Natural killer cell (primary cell): Measurements from ENCODE around the gene CA4. TPM values are rescaled to one million over a fixed set of nuclear protein-coding genes. Genes with fewer than 3 reads are reported as not detected.
A peak's percentile ranks its signal among the peaks of the same experiment; 100 is the strongest.
"Not testable (repeated sequence)": the region's sequence is repeated elsewhere in the genome, so short reads cannot be mapped to it uniquely, and the experiment has no call there.

ENCODE experiments used
- ATAC-seq, 3 donors: fragments of 150-1000 bp in 2 of 3; fragments of 200-7000 bp in 1 of 3; cut with Tn5 transposase; 1 replicate in 1 of 3; 2 replicates in 2 of 3; pipeline ENCODE4 v1.10.0; 2021; ENCODE audit warnings: mild to moderate bottlenecking in 2 of 3, moderate library complexity in 2 of 3
- DNase-seq, 2 donors: peaks; one replicate each; pipeline versions ENCODE4 v3.0.0 to v3.0.0-alpha.2; 2013 to 2021; ENCODE audit warnings: mixed read lengths in 1 of 2
- H3K27ac ChIP-seq: one replicate; pipeline ENCODE4 v1.5.1; 2013; ENCODE audit warnings: mild to moderate bottlenecking, low read length
- H3K27me3 ChIP-seq: one replicate; pipeline ENCODE4 v1.6.1; 2013; ENCODE audit warnings: low read length; ENCODE audit not compliant: control insufficient read depth, insufficient read depth
- H3K36me3 ChIP-seq: one replicate; pipeline ENCODE4 v1.6.1; 2013; ENCODE audit warnings: low read length; ENCODE audit not compliant: control insufficient read depth, insufficient read depth
- H3K4me1 ChIP-seq: one replicate; pipeline ENCODE4 v1.6.1; 2013; ENCODE audit warnings: low read length; ENCODE audit not compliant: control insufficient read depth, insufficient read depth
- H3K4me3 ChIP-seq: one replicate; pipeline ENCODE4 v1.5.1; 2013; ENCODE audit warnings: low read length
- H3K9me3 ChIP-seq: one replicate; pipeline ENCODE4 v1.6.1; 2013; ENCODE audit warnings: low read length; ENCODE audit not compliant: control insufficient read depth, insufficient read depth
- H3K27ac Mint-ChIP-seq, 2 donors: one replicate each; pipeline ENCODE4 v1.8.0; 2022; ENCODE audit warnings: mild to moderate bottlenecking in 2 of 2, mixed read lengths in 2 of 2, moderate library complexity in 1 of 2
- H3K27me3 Mint-ChIP-seq, 2 donors: one replicate each; pipeline ENCODE4 v1.8.0; 2022; ENCODE audit warnings: low read depth in 2 of 2, mixed read lengths in 2 of 2
- H3K36me3 Mint-ChIP-seq: one replicate; pipeline ENCODE4 v1.8.0; 2022; ENCODE audit warnings: mixed read lengths
- H3K4me1 Mint-ChIP-seq, 2 donors: one replicate each; pipeline ENCODE4 v1.8.0; 2022; ENCODE audit warnings: mixed read lengths in 2 of 2
- H3K4me3 Mint-ChIP-seq: one replicate; pipeline ENCODE4 v1.8.0; 2022; ENCODE audit warnings: mild to moderate bottlenecking, moderate library complexity, mixed read lengths
- H3K9me3 Mint-ChIP-seq, 2 donors: one replicate each; pipeline ENCODE4 v1.8.0; 2022; ENCODE audit warnings: mixed read lengths in 2 of 2
- CTCF ChIP-seq: fragments of 200-600 bp; IDR thresholded peaks from one replicate; pipeline ENCODE4 v1.8.0; 2022; ENCODE audit warnings: antibody characterized with exemption
- WGBS: methylation state at CpG from one replicate; pipeline ENCODE4 v1.1.7; 2013; ENCODE audit warnings: missing lambda C conversion rate; ENCODE audit not compliant: insufficient coverage; 5-methylcytosine and 5-hydroxymethylcytosine counted together
- intact Hi-C: fragments of 100-400 bp; cut with micrococcal nuclease; formaldehyde crosslinking; loops from one replicate; pipeline ENCODE4 v1.14.2; 2022
- total RNA-seq, 4 donors: library from RNA; stranded (reverse); fragments of 120-200 nt in 1 of 4; gene quantifications; one replicate each; pipeline versions ENCODE4 v1.2.3 to v1.2.4, GENCODE V29; 2013 to 2022

The CA4 gene
- total RNA-seq, 3 donors from 2014 or later (not counting 1 experiment from before 2014, with no cell fraction given), result 1.3 TPM; not detected in 2

- Mint-ChIP-seq H3K36me3 (no peaks in the 10 kb centered on the region), H3K27me3 (peaks cover 0 to 5% of the 10 kb centered on the region in 2 donors), H3K4me1 (peaks cover 9 to 17% of the 10 kb centered on the region in 2 donors), H3K9me3 (no peaks in the 10 kb centered on the region), H3K27ac (no peak overlapping the region), H3K4me3 (no peak overlapping the region)
- H3K36me3 ChIP-seq, result no peaks in the 10 kb centered on the region
- TF ChIP-seq CTCF, result no peak
- intact Hi-C loops, result no loop called here
- no peak overlapping the region for H3K4me3 ChIP-seq
- no peaks in the 10 kb centered on the region for H3K27me3 ChIP-seq
- no peak overlapping the region for H3K27ac ChIP-seq
- no peak for ATAC-seq
- no peaks in the 10 kb centered on the region for H3K9me3 ChIP-seq
- 96% methylated on average over 8 of the region's 8 CpGs for WGBS
- DNase-seq, result no peak
- H3K4me1 ChIP-seq, result peaks cover 9% of the 10 kb centered on the region
Measured at GRCh38 chr17:60171753-60172079, 21.9 kb downstream of the CA4 start.

GRCh38 chr17:60173304-60173819 is 23.6 kb downstream of the CA4 start:
- Histone ChIP-seq H3K27ac (no peak overlapping the region), H3K4me1 (peaks cover 9% of the 10 kb centered on the region), H3K9me3 (no peaks in the 10 kb centered on the region), H3K36me3 (peaks cover 3% of the 10 kb centered on the region), H3K4me3 (no peak overlapping the region), H3K27me3 (no peaks in the 10 kb centered on the region)
- Mint-ChIP-seq H3K27me3 (no peaks in the 10 kb centered on the region), H3K9me3 (no peaks in the 10 kb centered on the region), H3K4me1 (peaks cover 9 to 11% of the 10 kb centered on the region in 2 donors), H3K27ac (no peak overlapping the region), H3K4me3 (no peak overlapping the region), H3K36me3 (no peaks in the 10 kb centered on the region)
- ATAC-seq (no peak), DNase-seq (no peak)
- intact Hi-C loops, result no loop called here
- no peak for TF ChIP-seq CTCF
- WGBS, result 83% methylated on average over 2 of the region's 2 CpGs

- DNase-seq (no peak), ATAC-seq (no peak)
- Mint-ChIP-seq H3K9me3 (no peaks in the 10 kb centered on the region), H3K27me3 (no peaks in the 10 kb centered on the region), H3K27ac (no peak overlapping the region), H3K4me1 (peaks cover 9 to 11% of the 10 kb centered on the region in 2 donors), H3K36me3 (no peaks in the 10 kb centered on the region), H3K4me3 (no peak overlapping the region)
- Histone ChIP-seq H3K4me3 (no peak overlapping the region), H3K36me3 (peaks cover 5% of the 10 kb centered on the region), H3K9me3 (no peaks in the 10 kb centered on the region), H3K27ac (no peak overlapping the region), H3K27me3 (no peaks in the 10 kb centered on the region), H3K4me1 (peaks cover 9% of the 10 kb centered on the region)
- WGBS, result 92% methylated on average over 3 of the region's 3 CpGs
- intact Hi-C loops, result no loop called here
- TF ChIP-seq CTCF, result no peak
Measured at GRCh38 chr17:60174035-60174434, 24.3 kb downstream of the CA4 start.

DNA sequence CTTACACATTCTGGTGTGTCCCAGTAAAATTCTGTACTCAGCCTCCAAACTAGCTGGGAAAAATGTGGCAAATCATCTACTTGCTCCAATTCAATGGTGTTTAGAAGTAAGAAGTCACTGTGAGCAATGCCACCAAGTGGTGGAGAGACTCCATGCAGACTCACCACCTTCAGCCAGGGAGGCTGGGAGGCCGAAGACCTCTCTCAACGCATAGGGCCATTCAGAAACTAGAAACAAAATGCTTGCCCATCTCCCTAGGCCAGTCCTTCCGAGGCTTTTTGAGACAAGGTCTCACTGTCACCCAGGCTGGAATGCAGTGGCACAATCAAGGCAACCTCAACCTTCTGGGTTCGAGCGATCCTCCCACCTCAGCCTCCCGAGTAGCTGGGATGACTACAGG is 25.0 kb downstream of the CA4 start:
- H3K9me3 Mint-ChIP-seq, intact Hi-C loops, H3K4me3 ChIP-seq, H3K36me3 ChIP-seq, H3K27ac ChIP-seq, ATAC-seq, H3K9me3 ChIP-seq, H3K4me3 Mint-ChIP-seq, H3K36me3 Mint-ChIP-seq, H3K27me3 Mint-ChIP-seq, H3K27me3 ChIP-seq, H3K4me1 Mint-ChIP-seq, H3K27ac Mint-ChIP-seq, H3K4me1 ChIP-seq: not testable (repeated sequence)
- WGBS, result 91% methylated on average over 6 of the region's 6 CpGs
- peak in 1 of 2 donors; percentile 13 for DNase-seq

DNA sequence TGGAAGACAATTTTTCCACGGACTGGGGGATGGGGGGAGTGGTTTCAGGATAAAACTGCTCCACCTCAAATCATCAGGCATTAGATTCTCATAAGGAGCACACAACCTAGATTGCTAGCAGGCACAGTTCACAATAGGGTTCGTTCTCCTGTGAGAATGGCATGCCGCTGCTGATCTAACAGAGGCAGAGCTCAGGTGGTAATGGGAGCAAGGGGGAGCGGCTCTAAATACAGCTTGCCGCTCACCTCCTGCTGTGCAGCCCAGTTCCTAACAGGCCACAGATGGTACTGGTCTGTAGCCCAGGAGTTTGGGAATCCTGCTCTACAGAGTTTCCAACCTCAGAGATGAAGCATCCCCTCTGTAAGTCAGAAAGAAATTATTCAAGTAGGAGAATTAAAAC is 27.0 kb downstream of the CA4 start:
- H3K4me3 ChIP-seq, H3K9me3 ChIP-seq, H3K4me3 Mint-ChIP-seq, ATAC-seq, H3K27ac Mint-ChIP-seq, H3K36me3 Mint-ChIP-seq, H3K27ac ChIP-seq, H3K4me1 ChIP-seq, H3K9me3 Mint-ChIP-seq, intact Hi-C loops, H3K27me3 Mint-ChIP-seq, H3K4me1 Mint-ChIP-seq, DNase-seq, H3K27me3 ChIP-seq: not testable (repeated sequence)
- peaks cover 11% of the 10 kb centered on the region for H3K36me3 ChIP-seq
- WGBS, result 91% methylated on average over 4 of the region's 5 CpGs

- ATAC-seq, H3K4me3 ChIP-seq, H3K9me3 ChIP-seq, H3K27me3 Mint-ChIP-seq, H3K36me3 Mint-ChIP-seq, H3K9me3 Mint-ChIP-seq, intact Hi-C loops, H3K27me3 ChIP-seq, H3K27ac ChIP-seq, H3K4me3 Mint-ChIP-seq, H3K27ac Mint-ChIP-seq, H3K4me1 ChIP-seq, H3K4me1 Mint-ChIP-seq, DNase-seq: not testable (repeated sequence)
- 100% methylated on average over 1 of the region's 2 CpGs for WGBS
- peaks cover 20% of the 10 kb centered on the region for H3K36me3 ChIP-seq
Measured at GRCh38 chr17:60178180-60178579, 28.4 kb downstream of the CA4 start.
